Kidney (tissue), 14 donors: ENCODE results near the gene CIT. TPM values are rescaled to one million over a fixed set of nuclear protein-coding genes. Genes with fewer than 3 reads are reported as not detected.

ENCODE experiments used
- DNase-seq, 5 donors: peaks; one replicate each; pipeline ENCODE4 v3.0.0-alpha.2; 2013 to 2020
- FAIRE-seq: peaks from 2 replicates; lab custom pipeline; 2012; peaks lifted over from hg19 to GRCh38; lab: Jason Lieb, UNC
- H3K27ac ChIP-seq, 2 donors: one replicate each; pipeline ENCODE4 v1.7.0; 2013; ENCODE audit warnings: low read depth in 2 of 2, low read length in 2 of 2, inconsistent platforms in 1 of 2
- H3K27me3 ChIP-seq: one replicate; pipeline ENCODE4 v1.7.1; 2013; ENCODE audit warnings: low read length, inconsistent platforms; ENCODE audit not compliant: control insufficient read depth, insufficient read depth
- H3K36me3 ChIP-seq, 3 donors: one replicate each; pipeline versions ENCODE4 v1.7.0 to v1.7.1; 2013; ENCODE audit warnings: low read length in 3 of 3, control low read depth in 1 of 3, inconsistent platforms in 1 of 3; ENCODE audit not compliant: insufficient read depth in 3 of 3, control insufficient read depth in 2 of 3
- H3K4me1 ChIP-seq, 3 donors: one replicate each; pipeline versions ENCODE4 v1.7.0 to v1.7.1; 2013; ENCODE audit warnings: low read length in 3 of 3, inconsistent platforms in 1 of 3, low read depth in 1 of 3; ENCODE audit not compliant: control insufficient read depth in 2 of 3, insufficient read depth in 2 of 3
- H3K4me3 ChIP-seq, 3 donors: one replicate each; pipeline versions ENCODE4 v1.7.0 to v1.8.1; 2013; ENCODE audit warnings: low read length in 3 of 3, control low read depth in 1 of 3, inconsistent platforms in 1 of 3
- H3K9ac ChIP-seq, 3 donors: one replicate each; pipeline versions ENCODE4 v1.7.0 to v1.7.1; 2013; ENCODE audit warnings: low read length in 3 of 3, control low read depth in 1 of 3, inconsistent platforms in 1 of 3
- H3K9me3 ChIP-seq, 3 donors: one replicate each; pipeline versions ENCODE4 v1.7.0 to v1.7.1; 2013; ENCODE audit warnings: low read length in 3 of 3, control low read depth in 1 of 3, inconsistent platforms in 1 of 3; ENCODE audit not compliant: control insufficient read depth in 2 of 3, insufficient read depth in 1 of 3
- CTCF ChIP-seq: IDR thresholded peaks from 3 replicates; pipeline ENCODE4 v1.5.1; 2012; ENCODE audit warnings: mild to moderate bottlenecking, moderate library complexity, borderline replicate concordance; ENCODE audit not compliant: insufficient read depth; ENCODE audit errors: extremely low read depth
- intact Hi-C: fragments of 100-400 bp; cut with DNase I; formaldehyde crosslinking; loops from one replicate; pipeline ENCODE4 v1.11.1; 2022
- polyA plus RNA-seq: library from polyadenylated mRNA; stranded (reverse); fragments of 350-450 nt; fragmentation: Illumina TruSeq; extraction: RNeasy Lipid Tissue Mini Kit (QIAGEN cat#74804); gene quantifications from one replicate; pipeline ENCODE4 v1.2.3, GENCODE V29; 2014; ENCODE audit warnings: low read depth, low replicate concordance; ENCODE audit not compliant: insufficient read depth
- total RNA-seq: library from RNA; stranded (reverse); fragmentation: NEBNext Ultra II Directional; extraction: Animal tissue kit (Norgen Biotek cat#: 25700); gene quantifications from one replicate; pipeline ENCODE4 v1.2.1, GENCODE V29; 2021
- donor health status: control.
- donor health status: control.
- donor health status: control.
- donor health status: control.
- donor health status: control.
- donor health status: DM: yes; HTN: yes; CAD: no.
- donor health status: Normal renal cell carcinoma (clear cell type).

The CIT gene
- total and polyA plus RNA-seq, 2 donors from 2014 or later = 3.0 to 81.6 TPM

DNA sequence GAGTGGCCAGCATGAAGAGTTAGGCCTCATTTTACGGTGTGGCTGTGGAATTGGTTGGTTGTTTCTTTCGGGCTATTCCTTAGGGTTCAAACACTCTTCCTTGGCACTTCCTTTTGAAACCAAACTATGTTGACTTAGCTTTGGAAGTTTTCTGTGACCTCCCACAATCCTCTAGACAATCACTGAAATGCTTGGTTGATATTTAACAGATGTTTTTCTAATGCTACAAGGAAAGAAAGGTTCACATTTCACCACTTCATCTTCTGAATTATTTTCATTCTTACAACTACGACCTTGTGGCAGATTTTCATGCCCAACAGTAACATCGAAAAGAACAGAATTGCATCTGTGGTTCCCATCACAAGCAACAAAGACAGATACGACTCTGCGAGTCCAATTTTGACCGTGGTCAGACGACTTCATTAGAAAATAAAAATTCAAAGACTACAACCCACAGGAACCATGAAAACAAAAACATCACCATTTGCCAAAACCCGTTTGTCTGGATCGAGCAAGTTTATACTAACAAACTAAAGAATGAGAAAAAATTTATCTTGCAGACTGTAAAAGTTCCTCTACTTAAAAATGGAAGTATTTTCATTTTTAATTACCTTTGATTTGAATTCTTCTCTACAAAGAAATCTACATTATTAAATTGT lies 192.3 kb downstream of the CIT start:
- Histone ChIP-seq H3K9me3 (no peaks in the 10 kb centered on the region), H3K9ac (peak overlapping the region in 2 of 3 donors; percentile 16 to 23), H3K27me3 (no peaks in the 10 kb centered on the region), H3K27ac (peak overlapping the region; percentile 97), H3K4me1 (peaks cover 29 to 84% (median 70%) of the 10 kb centered on the region in 3 donors), H3K36me3 (peaks cover 0 to 11% (median 9%) of the 10 kb centered on the region in 3 donors), H3K4me3 (peak overlapping the region in 1 of 3 donors; percentile 17)
- no peak for TF ChIP-seq CTCF
- intact Hi-C loops = no loop called here
- FAIRE-seq = no peak
- DNase-seq = peak in 2 of 5 donors; percentile 31 to 63

- Histone ChIP-seq H3K36me3 (peaks cover 4 to 20% (median 19%) of the 10 kb centered on the region in 3 donors), H3K9me3 (no peaks in the 10 kb centered on the region)
Measured at GRCh38 chr12:119683816-119684215, 193.3 kb downstream of the CIT start.

GRCh38 chr12:119683413-119683812 lies 193.7 kb downstream of the CIT start:
- TF ChIP-seq CTCF = no peak
- FAIRE-seq = no peak
- intact Hi-C loops = no loop called here
- DNase-seq = no peak
- peak overlapping the region in 2 of 3 donors; percentile 12 to 23 for H3K9ac ChIP-seq
- H3K9me3 ChIP-seq = no peaks in the 10 kb centered on the region
- H3K4me3 ChIP-seq = peak overlapping the region in 1 of 3 donors; percentile 12
- peak overlapping the region; percentile 97 for H3K27ac ChIP-seq
- H3K36me3 ChIP-seq = peaks cover 8 to 24% (median 23%) of the 10 kb centered on the region in 3 donors
- H3K4me1 ChIP-seq = peaks cover 29 to 96% (median 77%) of the 10 kb centered on the region in 3 donors
- no peaks in the 10 kb centered on the region for H3K27me3 ChIP-seq

More at GRCh38 chr12:119683816-119684215, 193.3 kb downstream of the CIT start:
- TF ChIP-seq CTCF = no peak
- H3K27me3 ChIP-seq = no peaks in the 10 kb centered on the region
- H3K4me3 ChIP-seq = peak overlapping the region in 1 of 3 donors; percentile 12
- peak; percentile 78 for FAIRE-seq
- peaks cover 29 to 94% (median 75%) of the 10 kb centered on the region in 3 donors for H3K4me1 ChIP-seq
- H3K9ac ChIP-seq = peak overlapping the region in 2 of 3 donors; percentile 12 to 23
- DNase-seq = peak in 2 of 5 donors; percentile 68 to 83
- intact Hi-C loops = no loop called here
- peak overlapping the region; percentile 97 for H3K27ac ChIP-seq
